ENCODE results near the gene SLC6A6. TPM values are rescaled to one million over a fixed set of nuclear protein-coding genes. Genes with fewer than 3 reads are reported as not detected.
"Not testable (repeated sequence)": the region's sequence is repeated elsewhere in the genome, so short reads cannot be mapped to it uniquely, and the experiment has no call there.

The SLC6A6 gene
- total RNA-seq, 2 donors from 2014 or later: 24.4 to 180 TPM

- intact Hi-C loops (cut with DNase I): no loop called here
- DNase-seq (no peak), ATAC-seq (no peak)
These were observed 104.4 kb downstream of the SLC6A6 start for GRCh38 chr3:14506626-14507304.

- DNase-seq (no peak), ATAC-seq (no peak)
- intact Hi-C loops (cut with DNase I): no loop called here
These were observed 104.9 kb downstream of the SLC6A6 start for GRCh38 chr3:14507305-14507741.

GRCh38 chr3:14507757-14508504, 105.5 kb downstream of the SLC6A6 start:
- intact Hi-C loops (cut with DNase I): no loop called here
- ATAC-seq (no peak), DNase-seq (no peak)

GRCh38 chr3:14508505-14508819, 106.1 kb downstream of the SLC6A6 start:
- intact Hi-C loops (cut with DNase I): no loop called here
- no peak for ATAC-seq

GRCh38 chr3:14508966-14509795, 106.8 kb downstream of the SLC6A6 start:
- intact Hi-C loops (cut with DNase I): loop anchor here in 1 of 2 donors (1.0 kb wide), 1 partner anchor 39 kb away; no protein-coding TSS in a partner anchor
- peak; percentile 67 to 78 for ATAC-seq

More at GRCh38 chr3:14508505-14508819, 106.1 kb downstream of the SLC6A6 start:
- no peak for DNase-seq

GRCh38 chr3:14509796-14510100, 107.3 kb downstream of the SLC6A6 start:
- ATAC-seq (no peak), DNase-seq (no peak)
- intact Hi-C loops (cut with DNase I): loop anchor here (1.0 to 10.0 kb wide), 3 partner anchors 38 to 115 kb away; no protein-coding TSS in a partner anchor

More at GRCh38 chr3:14508966-14509795, 106.8 kb downstream of the SLC6A6 start:
- peak; percentile 79 for DNase-seq

GRCh38 chr3:14510838-14511622, 108.6 kb downstream of the SLC6A6 start:
- no peak for DNase-seq
- intact Hi-C loops (cut with DNase I): loop anchor here (5.0 to 10.0 kb wide), 2 partner anchors 36 to 114 kb away; no protein-coding TSS in a partner anchor

GRCh38 chr3:14511623-14512280, 109.3 kb downstream of the SLC6A6 start:
- ATAC-seq (peak in 1 of 2 donors; percentile 29), DNase-seq (no peak)
- intact Hi-C loops (cut with DNase I): loop anchor here (5.0 to 10.0 kb wide), 2 partner anchors 36 to 113 kb away; no protein-coding TSS in a partner anchor

More at GRCh38 chr3:14510838-14511622, 108.6 kb downstream of the SLC6A6 start:
- no peak for ATAC-seq

- DNase-seq (no peak), ATAC-seq (no peak)
- intact Hi-C loops (cut with DNase I): loop anchor here (5.0 to 10.0 kb wide), 2 partner anchors 35 to 112 kb away; no protein-coding TSS in a partner anchor
These were observed 110.0 kb downstream of the SLC6A6 start for GRCh38 chr3:14512281-14512941.

- intact Hi-C loops (cut with DNase I): loop anchor here (5.0 to 10.0 kb wide), 2 partner anchors 34 to 112 kb away; no protein-coding TSS in a partner anchor
- DNase-seq (no peak), ATAC-seq (no peak)
These were observed 110.5 kb downstream of the SLC6A6 start for GRCh38 chr3:14512942-14513327.

GRCh38 chr3:14513566-14514322, 111.3 kb downstream of the SLC6A6 start:
- ATAC-seq: no peak
- DNase-seq: no peak
- intact Hi-C loops (cut with DNase I): loop anchor here (5.0 to 10.0 kb wide), 2 partner anchors 34 to 111 kb away; no protein-coding TSS in a partner anchor

GRCh38 chr3:14514323-14514720, 111.9 kb downstream of the SLC6A6 start:
- no peak for DNase-seq

GRCh38 chr3:14515526-14515925, 113.1 kb downstream of the SLC6A6 start:
- intact Hi-C loops (cut with DNase I): loop anchor here in 1 of 2 donors (10.0 kb wide), 1 partner anchor 109 kb away; no protein-coding TSS in a partner anchor
- DNase-seq: not testable (repeated sequence)

More at GRCh38 chr3:14514323-14514720, 111.9 kb downstream of the SLC6A6 start:
- no peak for ATAC-seq
- intact Hi-C loops (cut with DNase I): loop anchor here (5.0 to 10.0 kb wide), 2 partner anchors 33 to 110 kb away; no protein-coding TSS in a partner anchor

GRCh38 chr3:14516738-14517345, 114.4 kb downstream of the SLC6A6 start:
- no peak for ATAC-seq
- no peak for DNase-seq
- intact Hi-C loops (cut with DNase I): loop anchor here in 1 of 2 donors (10.0 kb wide), 1 partner anchor 108 kb away; no protein-coding TSS in a partner anchor

More at GRCh38 chr3:14515526-14515925, 113.1 kb downstream of the SLC6A6 start:
- not testable (repeated sequence) for ATAC-seq

GRCh38 chr3:14517601-14518431, 115.4 kb downstream of the SLC6A6 start:
- intact Hi-C loops (cut with DNase I): loop anchor here in 1 of 2 donors (10.0 kb wide), 1 partner anchor 107 kb away; no protein-coding TSS in a partner anchor
- ATAC-seq: no peak
- no peak for DNase-seq
